ENCODE results near the gene PRPH2. TPM values are rescaled to one million over a fixed set of nuclear protein-coding genes. Genes with fewer than 3 reads are reported as not detected.

PRPH2 gene
- total RNA-seq, 1 experiment from 2014 or later: not detected

DNA sequence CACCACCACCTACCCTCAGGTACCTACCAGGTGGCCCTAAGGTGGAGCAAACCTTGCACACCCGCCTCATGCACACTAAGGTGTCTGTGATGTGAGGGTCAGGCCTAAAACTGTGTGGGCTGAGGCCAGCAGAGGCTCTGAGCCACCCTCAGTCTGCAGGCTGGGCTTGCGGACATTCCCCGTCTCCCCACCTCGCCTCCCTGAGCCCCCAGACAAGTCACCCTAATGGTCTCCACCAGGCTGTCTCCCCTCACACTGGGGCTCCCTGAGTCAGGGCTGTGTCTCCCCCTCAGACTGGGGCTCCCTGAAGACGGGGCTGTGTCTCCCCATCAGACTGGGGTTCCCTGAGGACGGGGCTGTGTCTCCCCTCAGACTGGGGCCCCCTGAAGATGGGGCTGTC lies 12.5 kb downstream of the PRPH2 start:
- BruUV-seq (replicated peaks): no TSS peak
- no peak for ATAC-seq

DNA sequence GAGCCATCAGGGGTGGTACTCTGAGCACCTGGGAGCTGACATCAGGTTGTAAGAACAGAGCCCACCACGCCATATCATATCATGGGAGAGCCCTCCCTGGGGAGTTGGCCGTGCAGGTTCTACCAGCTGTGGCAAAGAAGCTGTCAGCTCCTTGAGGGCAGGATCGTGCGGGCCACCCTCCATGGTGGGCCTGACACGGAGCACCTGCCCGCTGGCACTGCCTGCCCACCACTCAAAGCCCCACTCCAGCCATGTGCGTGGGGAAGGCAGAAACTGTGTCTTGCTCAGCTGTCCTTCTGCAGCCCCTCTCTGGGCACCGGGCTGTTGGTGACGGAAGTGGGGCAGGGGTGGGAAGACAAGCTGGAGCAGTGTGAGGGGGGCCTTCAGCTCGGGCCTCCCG lies 14.3 kb downstream of the PRPH2 start:
- no TSS peak for BruUV-seq (replicated peaks)
- TF ChIP-seq SIN3A (IDR thresholded peaks at IDR 0.05; ENCODE audit: borderline replicate concordance, insufficient read depth, low read depth, low read length): no peak
- no peak for DNase-seq (ENCODE audit: low read depth, low spot score)
- no peak for ATAC-seq
- intact Hi-C loops (cut with micrococcal nuclease; ENCODE audit: unreplicated experiment): no loop called here
- ChIA-PET POLR2A (no interaction called here), CTCF (no interaction called here)
- H3K27me3 ChIP-seq (ENCODE audit: control insufficient read depth, insufficient read depth, low read length): no peaks in the 10 kb centered on the region
- in situ Hi-C loops (cut with HindIII; ENCODE audit: low pct_unique_long_range_greater_than_20kb, low sequenced_read_pairs): no loop called here
- no peaks in the 10 kb centered on the region for H3K9me3 ChIP-seq (ENCODE audit: control insufficient read depth, insufficient read depth, low read depth, low read length)
- no peak overlapping the region for H3K27ac ChIP-seq (ENCODE audit: low read length)
- no peaks in the 10 kb centered on the region for H3K36me3 ChIP-seq (ENCODE audit: control insufficient read depth, insufficient read depth, low read length)
- H3K4me1 ChIP-seq (ENCODE audit: control insufficient read depth, insufficient read depth, low read length): no peaks in the 10 kb centered on the region
- no peak overlapping the region for H3K4me3 ChIP-seq (ENCODE audit: low read depth in 2 of 2, low read length in 2 of 2)

More for the DNA sequence above, 12.5 kb downstream of the PRPH2 start:
- Histone ChIP-seq H3K36me3 (ENCODE audit: control insufficient read depth, insufficient read depth, low read length) (no peaks in the 10 kb centered on the region), H3K4me1 (ENCODE audit: control insufficient read depth, insufficient read depth, low read length) (no peaks in the 10 kb centered on the region; the same call in 1 of the 2 replicates), H3K9me3 (ENCODE audit: control insufficient read depth, insufficient read depth, low read depth, low read length) (no peaks in the 10 kb centered on the region), H3K27me3 (ENCODE audit: control insufficient read depth, insufficient read depth, low read length) (no peaks in the 10 kb centered on the region), H3K4me3 (ENCODE audit: low read depth in 2 of 2, low read length in 2 of 2) (no peak overlapping the region), H3K27ac (ENCODE audit: low read length) (no peak overlapping the region)
- no peak for DNase-seq (ENCODE audit: low read depth, low spot score)
- ChIA-PET POLR2A (no interaction called here), CTCF (no interaction called here)
- TF ChIP-seq SIN3A (IDR thresholded peaks at IDR 0.05; ENCODE audit: borderline replicate concordance, insufficient read depth, low read depth, low read length): no peak
- in situ Hi-C loops (cut with HindIII; ENCODE audit: low pct_unique_long_range_greater_than_20kb, low sequenced_read_pairs) (no loop called here), intact Hi-C loops (cut with micrococcal nuclease; ENCODE audit: unreplicated experiment) (no loop called here)

DNA sequence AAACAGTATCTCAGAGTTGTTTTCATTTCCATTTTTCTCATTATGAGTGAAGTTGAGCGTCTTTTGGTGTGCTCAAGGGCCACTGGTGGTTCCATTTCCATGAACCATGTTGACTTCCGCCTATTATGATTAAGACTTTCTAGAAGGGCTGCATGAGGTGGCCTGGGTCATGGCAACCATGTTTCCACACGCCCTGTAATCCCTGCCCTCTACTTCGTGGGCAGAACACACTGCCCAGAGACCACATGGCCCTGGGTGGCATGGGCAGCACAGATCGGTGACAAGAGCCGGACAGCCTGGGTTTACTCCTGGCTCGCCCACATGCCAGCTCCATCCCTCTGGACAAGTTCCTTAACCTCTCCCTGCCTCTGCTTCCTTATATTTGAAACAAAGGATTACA lies 14.8 kb downstream of the PRPH2 start:
- Histone ChIP-seq H3K9me3 (ENCODE audit: control insufficient read depth, insufficient read depth, low read depth, low read length) (no peaks in the 10 kb centered on the region), H3K27me3 (ENCODE audit: control insufficient read depth, insufficient read depth, low read length) (no peaks in the 10 kb centered on the region), H3K4me3 (ENCODE audit: low read depth in 2 of 2, low read length in 2 of 2) (no peak overlapping the region), H3K4me1 (ENCODE audit: control insufficient read depth, insufficient read depth, low read length) (no peaks in the 10 kb centered on the region), H3K36me3 (ENCODE audit: control insufficient read depth, insufficient read depth, low read length) (no peaks in the 10 kb centered on the region), H3K27ac (ENCODE audit: low read length) (no peak overlapping the region)
- DNase-seq (ENCODE audit: low read depth, low spot score): no peak
- ATAC-seq: no peak
- ChIA-PET POLR2A (no interaction called here), CTCF (no interaction called here)
- in situ Hi-C loops (cut with HindIII; ENCODE audit: low pct_unique_long_range_greater_than_20kb, low sequenced_read_pairs) (no loop called here), intact Hi-C loops (cut with micrococcal nuclease; ENCODE audit: unreplicated experiment) (no loop called here)
- TF ChIP-seq, protein P1, sequence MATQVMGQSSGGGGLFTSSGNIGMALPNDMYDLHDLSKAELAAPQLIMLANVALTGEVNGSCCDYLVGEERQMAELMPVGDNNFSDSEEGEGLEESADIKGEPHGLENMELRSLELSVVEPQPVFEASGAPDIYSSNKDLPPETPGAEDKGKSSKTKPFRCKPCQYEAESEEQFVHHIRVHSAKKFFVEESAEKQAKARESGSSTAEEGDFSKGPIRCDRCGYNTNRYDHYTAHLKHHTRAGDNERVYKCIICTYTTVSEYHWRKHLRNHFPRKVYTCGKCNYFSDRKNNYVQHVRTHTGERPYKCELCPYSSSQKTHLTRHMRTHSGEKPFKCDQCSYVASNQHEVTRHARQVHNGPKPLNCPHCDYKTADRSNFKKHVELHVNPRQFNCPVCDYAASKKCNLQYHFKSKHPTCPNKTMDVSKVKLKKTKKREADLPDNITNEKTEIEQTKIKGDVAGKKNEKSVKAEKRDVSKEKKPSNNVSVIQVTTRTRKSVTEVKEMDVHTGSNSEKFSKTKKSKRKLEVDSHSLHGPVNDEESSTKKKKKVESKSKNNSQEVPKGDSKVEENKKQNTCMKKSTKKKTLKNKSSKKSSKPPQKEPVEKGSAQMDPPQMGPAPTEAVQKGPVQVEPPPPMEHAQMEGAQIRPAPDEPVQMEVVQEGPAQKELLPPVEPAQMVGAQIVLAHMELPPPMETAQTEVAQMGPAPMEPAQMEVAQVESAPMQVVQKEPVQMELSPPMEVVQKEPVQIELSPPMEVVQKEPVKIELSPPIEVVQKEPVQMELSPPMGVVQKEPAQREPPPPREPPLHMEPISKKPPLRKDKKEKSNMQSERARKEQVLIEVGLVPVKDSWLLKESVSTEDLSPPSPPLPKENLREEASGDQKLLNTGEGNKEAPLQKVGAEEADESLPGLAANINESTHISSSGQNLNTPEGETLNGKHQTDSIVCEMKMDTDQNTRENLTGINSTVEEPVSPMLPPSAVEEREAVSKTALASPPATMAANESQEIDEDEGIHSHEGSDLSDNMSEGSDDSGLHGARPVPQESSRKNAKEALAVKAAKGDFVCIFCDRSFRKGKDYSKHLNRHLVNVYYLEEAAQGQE (IDR thresholded peaks at IDR 0.05; ENCODE audit: insufficient read depth in 1 of 2, low read depth in 2 of 2, low read length in 1 of 2): no peak
- TF ChIP-seq, protein P2, sequence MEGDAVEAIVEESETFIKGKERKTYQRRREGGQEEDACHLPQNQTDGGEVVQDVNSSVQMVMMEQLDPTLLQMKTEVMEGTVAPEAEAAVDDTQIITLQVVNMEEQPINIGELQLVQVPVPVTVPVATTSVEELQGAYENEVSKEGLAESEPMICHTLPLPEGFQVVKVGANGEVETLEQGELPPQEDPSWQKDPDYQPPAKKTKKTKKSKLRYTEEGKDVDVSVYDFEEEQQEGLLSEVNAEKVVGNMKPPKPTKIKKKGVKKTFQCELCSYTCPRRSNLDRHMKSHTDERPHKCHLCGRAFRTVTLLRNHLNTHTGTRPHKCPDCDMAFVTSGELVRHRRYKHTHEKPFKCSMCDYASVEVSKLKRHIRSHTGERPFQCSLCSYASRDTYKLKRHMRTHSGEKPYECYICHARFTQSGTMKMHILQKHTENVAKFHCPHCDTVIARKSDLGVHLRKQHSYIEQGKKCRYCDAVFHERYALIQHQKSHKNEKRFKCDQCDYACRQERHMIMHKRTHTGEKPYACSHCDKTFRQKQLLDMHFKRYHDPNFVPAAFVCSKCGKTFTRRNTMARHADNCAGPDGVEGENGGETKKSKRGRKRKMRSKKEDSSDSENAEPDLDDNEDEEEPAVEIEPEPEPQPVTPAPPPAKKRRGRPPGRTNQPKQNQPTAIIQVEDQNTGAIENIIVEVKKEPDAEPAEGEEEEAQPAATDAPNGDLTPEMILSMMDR (IDR thresholded peaks at IDR 0.05): no peak
- TF ChIP-seq SIN3A (IDR thresholded peaks at IDR 0.05; ENCODE audit: borderline replicate concordance, insufficient read depth, low read depth, low read length) (no peak), POLR2AphosphoS5 (IDR thresholded peaks at IDR 0.05; ENCODE audit: low read depth, low read length) (no peak), TCF7L2 (IDR thresholded peaks at IDR 0.05; ENCODE audit: low read depth, low read length) (no peak)
- no TSS peak for BruUV-seq (replicated peaks)

Measured in Panc1 (cell line).